ENCODE data around the gene NBEA. TPM values are rescaled to one million over a fixed set of nuclear protein-coding genes. Genes with fewer than 3 reads are reported as not detected.

NBEA gene
- total RNA-seq, 1 donor from 2014 or later: 12.0 TPM

DNA sequence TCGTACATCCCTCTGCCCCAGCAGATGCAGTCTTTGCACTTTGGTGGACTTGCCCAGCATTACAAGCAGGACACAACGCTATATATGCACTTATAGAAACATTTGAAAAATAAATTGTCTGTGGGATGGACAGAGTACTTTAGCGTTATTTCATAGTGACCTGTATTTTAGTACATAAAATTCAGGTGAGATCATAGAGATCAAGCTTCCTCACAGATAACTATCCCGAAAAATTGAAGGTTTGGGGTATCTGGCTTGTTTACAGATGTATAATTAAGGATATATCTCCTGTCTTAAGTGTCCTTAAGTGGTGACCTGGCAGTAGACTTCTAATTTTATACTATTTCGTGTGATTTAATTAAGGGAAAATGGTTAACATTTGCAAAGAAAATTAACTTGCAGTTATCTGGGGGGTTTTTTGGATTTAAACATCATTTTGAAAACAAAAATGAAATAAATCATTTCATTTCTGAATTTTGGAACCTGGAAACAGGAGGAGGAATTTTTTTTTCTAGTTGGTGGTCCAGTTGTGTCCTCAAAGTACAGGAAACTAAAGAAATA, 535.4 kb downstream of the NBEA start:
- Histone ChIP-seq H3K36me3 (no peaks in the 10 kb centered on the region), H3K4me3 (no peak overlapping the region), H3K9me3 (no peaks in the 10 kb centered on the region), H3K4me1 (no peaks in the 10 kb centered on the region), H3K27me3 (no peaks in the 10 kb centered on the region), H3K27ac (no peak overlapping the region)
- DNase-seq (ENCODE audit: extremely low spot score in 2 of 2): no peak
- TF ChIP-seq POLR2AphosphoS5 (IDR thresholded peaks at IDR 0.05; ENCODE audit: insufficient read depth in 1 of 2, low read depth in 1 of 2) (no peak), POLR2A (IDR thresholded peaks at IDR 0.05) (no peak)
- TF ChIP-seq, protein P1, sequence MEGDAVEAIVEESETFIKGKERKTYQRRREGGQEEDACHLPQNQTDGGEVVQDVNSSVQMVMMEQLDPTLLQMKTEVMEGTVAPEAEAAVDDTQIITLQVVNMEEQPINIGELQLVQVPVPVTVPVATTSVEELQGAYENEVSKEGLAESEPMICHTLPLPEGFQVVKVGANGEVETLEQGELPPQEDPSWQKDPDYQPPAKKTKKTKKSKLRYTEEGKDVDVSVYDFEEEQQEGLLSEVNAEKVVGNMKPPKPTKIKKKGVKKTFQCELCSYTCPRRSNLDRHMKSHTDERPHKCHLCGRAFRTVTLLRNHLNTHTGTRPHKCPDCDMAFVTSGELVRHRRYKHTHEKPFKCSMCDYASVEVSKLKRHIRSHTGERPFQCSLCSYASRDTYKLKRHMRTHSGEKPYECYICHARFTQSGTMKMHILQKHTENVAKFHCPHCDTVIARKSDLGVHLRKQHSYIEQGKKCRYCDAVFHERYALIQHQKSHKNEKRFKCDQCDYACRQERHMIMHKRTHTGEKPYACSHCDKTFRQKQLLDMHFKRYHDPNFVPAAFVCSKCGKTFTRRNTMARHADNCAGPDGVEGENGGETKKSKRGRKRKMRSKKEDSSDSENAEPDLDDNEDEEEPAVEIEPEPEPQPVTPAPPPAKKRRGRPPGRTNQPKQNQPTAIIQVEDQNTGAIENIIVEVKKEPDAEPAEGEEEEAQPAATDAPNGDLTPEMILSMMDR (IDR thresholded peaks at IDR 0.05): no peak
- intact Hi-C loops (cut with DNase I): no loop called here

DNA sequence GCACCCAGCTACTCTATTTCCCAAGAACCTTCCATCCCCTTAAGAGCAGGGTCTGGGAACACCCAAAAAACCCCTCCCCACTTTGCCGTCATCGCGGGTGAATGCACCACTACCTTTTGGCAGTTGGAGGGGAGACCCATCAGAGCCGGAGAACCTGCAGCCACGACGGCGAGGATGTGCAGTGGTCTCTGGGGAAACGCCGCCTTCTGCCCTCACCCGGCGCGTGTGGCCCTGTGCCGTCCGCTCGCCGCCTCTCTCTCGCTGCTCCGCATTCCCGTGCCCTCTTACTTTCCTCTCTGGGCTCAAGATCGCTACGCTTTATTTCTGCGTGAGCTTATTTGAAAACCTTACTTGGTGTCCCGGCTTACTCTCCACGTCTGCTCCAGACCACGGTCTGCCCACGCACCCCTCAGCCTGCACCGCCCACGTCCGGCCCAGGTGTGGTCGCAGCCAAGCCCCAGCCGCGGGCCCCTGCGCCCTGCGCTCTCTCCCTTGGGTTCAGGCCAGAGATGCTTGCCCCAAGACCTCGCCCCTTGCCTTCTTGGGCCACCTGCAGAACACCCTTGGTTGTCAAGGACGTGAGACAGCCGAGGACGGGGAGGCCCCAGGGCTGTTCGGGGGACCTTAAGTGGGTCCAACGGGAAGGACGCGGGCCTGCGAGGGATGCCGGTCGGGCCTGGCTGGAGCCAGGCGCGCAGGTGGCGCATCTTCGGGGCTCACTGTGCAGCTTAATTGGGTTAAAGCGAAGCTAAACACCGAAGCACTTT, 536.4 kb downstream of the NBEA start:
- no peak for TF ChIP-seq POLR2A (IDR thresholded peaks at IDR 0.05)
- no peaks in the 10 kb centered on the region for H3K27me3 ChIP-seq
- no peak for DNase-seq (ENCODE audit: extremely low spot score in 2 of 2)
- no peak overlapping the region for H3K27ac ChIP-seq
- no peaks in the 10 kb centered on the region for H3K9me3 ChIP-seq
- intact Hi-C loops (cut with DNase I): no loop called here
- no peak overlapping the region for H3K4me3 ChIP-seq
- H3K36me3 ChIP-seq: no peaks in the 10 kb centered on the region
- H3K4me1 ChIP-seq: no peaks in the 10 kb centered on the region

DNA sequence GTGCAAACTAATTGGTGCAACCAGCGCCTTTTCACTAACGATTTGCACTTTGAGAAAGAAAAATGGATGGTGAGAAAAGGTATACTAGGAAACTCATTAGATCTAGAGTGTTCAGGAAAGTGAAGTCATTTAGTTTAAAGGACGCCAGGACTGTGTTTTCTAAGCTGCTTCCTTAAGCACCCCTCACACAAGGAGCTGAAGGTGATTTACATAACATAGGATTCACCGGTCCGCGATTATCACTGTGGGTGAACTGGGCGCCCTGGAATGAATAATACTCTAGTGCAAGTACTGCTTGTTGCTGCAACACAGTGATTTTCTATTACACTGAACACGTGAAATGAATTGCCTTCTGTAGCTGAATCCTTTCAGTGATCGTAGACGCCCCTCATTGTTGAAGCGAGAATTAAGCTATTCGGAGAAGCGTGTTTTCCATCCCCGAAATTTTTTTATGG, 537.0 kb downstream of the NBEA start:
- H3K27ac ChIP-seq: no peak overlapping the region
- H3K36me3 ChIP-seq: no peaks in the 10 kb centered on the region
- no peak for DNase-seq (ENCODE audit: extremely low spot score in 2 of 2)
- no peaks in the 10 kb centered on the region for H3K27me3 ChIP-seq
- no peaks in the 10 kb centered on the region for H3K9me3 ChIP-seq
- intact Hi-C loops (cut with DNase I): no loop called here
- no peaks in the 10 kb centered on the region for H3K4me1 ChIP-seq
- no peak for TF ChIP-seq POLR2AphosphoS5 (IDR thresholded peaks at IDR 0.05; ENCODE audit: insufficient read depth in 1 of 2, low read depth in 1 of 2)
- no peak for TF ChIP-seq POLR2A (IDR thresholded peaks at IDR 0.05)
- TF ChIP-seq, protein P1 (IDR thresholded peaks at IDR 0.05): no peak
- no peak overlapping the region for H3K4me3 ChIP-seq

DNA sequence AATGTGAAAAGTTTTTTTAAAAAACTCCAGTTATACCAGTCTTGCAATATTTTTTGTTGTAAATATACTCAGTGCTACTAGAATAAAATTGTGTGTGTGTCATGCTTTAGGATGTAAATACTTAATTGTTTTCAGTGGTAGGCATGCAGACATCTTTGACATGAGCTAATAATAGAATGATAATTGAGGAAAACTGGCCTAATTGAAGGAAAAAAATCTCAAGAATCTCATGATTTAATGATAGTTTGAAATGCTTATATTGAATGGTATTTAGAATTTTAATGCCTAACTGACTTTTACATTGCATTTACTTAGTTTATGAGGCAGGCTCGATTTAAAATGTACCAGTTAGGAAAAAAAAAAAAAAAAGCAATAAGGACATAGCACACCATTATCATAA, 537.6 kb downstream of the NBEA start:
- Histone ChIP-seq H3K27ac (no peak overlapping the region), H3K36me3 (no peaks in the 10 kb centered on the region), H3K4me1 (no peaks in the 10 kb centered on the region), H3K4me3 (no peak overlapping the region), H3K9me3 (no peaks in the 10 kb centered on the region), H3K27me3 (no peaks in the 10 kb centered on the region)
- TF ChIP-seq, protein P1 (IDR thresholded peaks at IDR 0.05): no peak
- TF ChIP-seq POLR2AphosphoS5 (IDR thresholded peaks at IDR 0.05; ENCODE audit: insufficient read depth in 1 of 2, low read depth in 1 of 2) (no peak), POLR2A (IDR thresholded peaks at IDR 0.05) (no peak)
- intact Hi-C loops (cut with DNase I): no loop called here
- DNase-seq (ENCODE audit: extremely low spot score in 2 of 2): no peak

DNA sequence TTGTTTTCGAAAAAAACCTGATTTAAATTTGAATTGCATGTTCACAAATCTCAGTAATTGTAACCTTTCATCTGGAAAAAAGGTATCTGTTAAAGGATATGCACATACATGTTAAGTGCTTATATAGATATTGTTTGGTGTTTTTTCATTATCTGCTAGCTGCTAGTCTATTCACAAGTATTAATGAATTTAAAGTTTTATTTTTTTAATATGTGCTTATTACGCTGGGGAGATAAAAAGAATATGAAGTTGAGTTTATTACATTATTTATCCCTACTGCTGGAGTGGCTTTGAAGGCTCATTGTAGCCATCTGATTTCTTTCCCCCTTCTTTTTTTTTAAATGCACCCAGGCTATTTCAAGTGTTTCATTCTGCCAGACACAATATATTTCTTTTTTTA, 538.3 kb downstream of the NBEA start:
- no peak overlapping the region for H3K4me3 ChIP-seq
- no peaks in the 10 kb centered on the region for H3K36me3 ChIP-seq
- TF ChIP-seq POLR2AphosphoS5 (IDR thresholded peaks at IDR 0.05; ENCODE audit: insufficient read depth in 1 of 2, low read depth in 1 of 2) (no peak), POLR2A (IDR thresholded peaks at IDR 0.05) (no peak)
- TF ChIP-seq, protein P1 (IDR thresholded peaks at IDR 0.05): no peak
- H3K27me3 ChIP-seq: no peaks in the 10 kb centered on the region
- DNase-seq (ENCODE audit: extremely low spot score in 2 of 2): no peak
- H3K27ac ChIP-seq: no peak overlapping the region
- H3K4me1 ChIP-seq: no peaks in the 10 kb centered on the region
- intact Hi-C loops (cut with DNase I): no loop called here
- no peaks in the 10 kb centered on the region for H3K9me3 ChIP-seq

All from vagina (tissue), 2 donors.